Upper lobe of left lung (tissue), 4 donors: ENCODE results near the gene PINK1.

Experiments used
- EP300 ChIP-seq, 4 donors: sonication (generic); formaldehyde crosslinking; IDR thresholded peaks; one replicate each; pipeline ENCODE4 v1.5.1; 2017; ENCODE audit warnings: antibody characterized with exemption in 4 of 4, control low read depth in 2 of 4
- POLR2A ChIP-seq, 4 donors: fragments of 450-650 bp; IDR thresholded peaks; one replicate each; pipeline ENCODE4 v1.5.1; 2016 to 2017; ENCODE audit warnings: antibody characterized with exemption in 4 of 4, mild to moderate bottlenecking in 2 of 4
- POLR2AphosphoS5 ChIP-seq, 2 donors: sonication (generic); formaldehyde crosslinking; IDR thresholded peaks; one replicate each; pipeline ENCODE4 v1.5.1; 2017; ENCODE audit warnings: antibody characterized with exemption in 2 of 2
- TF ChIP-seq, protein P1 (sequence below), 6 experiments: fragments of 450-650 bp in 4 of 6; fragments of 200-600 bp in 2 of 6; sonication (generic) in 2 of 6; IDR thresholded peaks; one replicate each; pipeline ENCODE4 v1.5.1; 2016 to 2019; ENCODE audit warnings: antibody characterized with exemption in 6 of 6

GRCh38 chr1:20634065-20634593 lies 871 bp downstream of the PINK1 start:
- TF ChIP-seq, protein P1, sequence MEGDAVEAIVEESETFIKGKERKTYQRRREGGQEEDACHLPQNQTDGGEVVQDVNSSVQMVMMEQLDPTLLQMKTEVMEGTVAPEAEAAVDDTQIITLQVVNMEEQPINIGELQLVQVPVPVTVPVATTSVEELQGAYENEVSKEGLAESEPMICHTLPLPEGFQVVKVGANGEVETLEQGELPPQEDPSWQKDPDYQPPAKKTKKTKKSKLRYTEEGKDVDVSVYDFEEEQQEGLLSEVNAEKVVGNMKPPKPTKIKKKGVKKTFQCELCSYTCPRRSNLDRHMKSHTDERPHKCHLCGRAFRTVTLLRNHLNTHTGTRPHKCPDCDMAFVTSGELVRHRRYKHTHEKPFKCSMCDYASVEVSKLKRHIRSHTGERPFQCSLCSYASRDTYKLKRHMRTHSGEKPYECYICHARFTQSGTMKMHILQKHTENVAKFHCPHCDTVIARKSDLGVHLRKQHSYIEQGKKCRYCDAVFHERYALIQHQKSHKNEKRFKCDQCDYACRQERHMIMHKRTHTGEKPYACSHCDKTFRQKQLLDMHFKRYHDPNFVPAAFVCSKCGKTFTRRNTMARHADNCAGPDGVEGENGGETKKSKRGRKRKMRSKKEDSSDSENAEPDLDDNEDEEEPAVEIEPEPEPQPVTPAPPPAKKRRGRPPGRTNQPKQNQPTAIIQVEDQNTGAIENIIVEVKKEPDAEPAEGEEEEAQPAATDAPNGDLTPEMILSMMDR (IDR thresholded peaks at IDR 0.05): no peak
- TF ChIP-seq POLR2AphosphoS5 (IDR thresholded peaks at IDR 0.05) (no peak), POLR2A (IDR thresholded peaks at IDR 0.05) (no peak), EP300 (IDR thresholded peaks at IDR 0.05) (no peak)
